GM23338 (cell line): ENCODE results near the gene PIK3CB.

Experiments used
- CREB1 ChIP-seq: fragments of 250-450 bp; sonication (Bioruptor Pico); IDR thresholded peaks from 2 replicates; pipeline ENCODE4 v1.5.0; 2020; ENCODE audit warnings: low read depth, mild to moderate bottlenecking, moderate library complexity
- CTCF ChIP-seq, 2 experiments: fragments of 200-600 bp in 1 of 2; sonication (generic) in 1 of 2; conservative IDR thresholded peaks; 2 replicates each; pipeline versions ENCODE4 v1.5.1 to v1.6.1; 2016 to 2017; ENCODE audit warnings: antibody characterized with exemption in 2 of 2, low read depth in 2 of 2, mild to moderate bottlenecking in 2 of 2, moderate library complexity in 1 of 2
- EZH2 ChIP-seq: fragments of 200-600 bp; sonication (generic); IDR thresholded peaks from one replicate; pipeline ENCODE4 v1.8.0; 2017; ENCODE audit warnings: antibody characterized with exemption, mild to moderate bottlenecking, low read depth; ENCODE audit not compliant: unreplicated experiment
- JUNB ChIP-seq: IDR thresholded peaks from one replicate; pipeline ENCODE4 v1.6.1; 2016; ENCODE audit warnings: antibody characterized with exemption; ENCODE audit not compliant: unreplicated experiment

GRCh38 chr3:138817695-138818094, 17.0 kb downstream of the PIK3CB start:
- TF ChIP-seq CTCF (conservative IDR thresholded peaks at IDR 0.05; ENCODE audit: low read depth in 2 of 2), result no peak
- no peak for TF ChIP-seq EZH2
- TF ChIP-seq CREB1 (CRISPR knock-in tag), result no peak
- TF ChIP-seq JUNB, result no peak
